Measurements from ENCODE around the gene MYLK3. TPM values are rescaled to one million over a fixed set of nuclear protein-coding genes. Genes with fewer than 3 reads are reported as not detected.

The MYLK3 gene
- total RNA-seq, 2 experiments from 2014 or later, result 0.38 TPM; not detected in 1

DNA sequence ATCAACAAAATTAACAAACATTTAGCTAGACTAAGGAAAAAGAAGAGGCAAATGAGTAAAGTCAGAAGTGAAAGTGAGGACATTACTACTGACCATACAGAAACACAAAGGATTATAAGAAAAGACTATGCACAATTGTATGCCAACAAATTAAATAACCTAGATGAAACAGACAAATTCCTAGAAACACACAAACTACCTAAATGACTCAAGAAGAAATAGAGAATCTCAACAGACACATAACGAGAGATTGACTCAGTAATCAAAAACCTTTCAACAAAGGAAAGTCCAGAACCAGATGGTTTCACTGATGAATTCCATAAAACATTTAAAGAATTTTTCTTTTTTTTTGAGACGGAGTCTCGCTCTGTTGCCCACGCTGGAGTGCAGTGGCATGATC is 35.7 kb upstream of the MYLK3 start:
- H3K27ac ChIP-seq (ENCODE audit: low read depth in 1 of 2, low read length in 2 of 2), result no peak overlapping the region
- no peak overlapping the region for H3K4me3 ChIP-seq (ENCODE audit: low read length)
- H3K36me3 ChIP-seq (ENCODE audit: insufficient read depth, low read length), result no peaks in the 10 kb centered on the region
- ChIA-PET CTCF (no interaction called here), POLR2A (no interaction called here)
- no peak for DNase-seq
- Mint-ChIP-seq H3K4me3 (no peak overlapping the region), H3K27me3 (no peaks in the 10 kb centered on the region), H3K27ac (no peak overlapping the region), H3K9me3 (peaks cover 2% of the 10 kb centered on the region), H3K36me3 (ENCODE audit: low read depth) (no peaks in the 10 kb centered on the region), H3K4me1 (ENCODE audit: low read depth) (peaks cover under 1% of the 10 kb centered on the region)
- no peaks in the 10 kb centered on the region for H3K4me1 ChIP-seq (ENCODE audit: insufficient read depth, low read length)
- peaks cover 5 to 16% of the 10 kb centered on the region in 2 experiments for H3K9me3 ChIP-seq (ENCODE audit: control insufficient read depth in 1 of 2, insufficient read depth in 1 of 2, low read length in 2 of 2)
- TF ChIP-seq, protein P1, sequence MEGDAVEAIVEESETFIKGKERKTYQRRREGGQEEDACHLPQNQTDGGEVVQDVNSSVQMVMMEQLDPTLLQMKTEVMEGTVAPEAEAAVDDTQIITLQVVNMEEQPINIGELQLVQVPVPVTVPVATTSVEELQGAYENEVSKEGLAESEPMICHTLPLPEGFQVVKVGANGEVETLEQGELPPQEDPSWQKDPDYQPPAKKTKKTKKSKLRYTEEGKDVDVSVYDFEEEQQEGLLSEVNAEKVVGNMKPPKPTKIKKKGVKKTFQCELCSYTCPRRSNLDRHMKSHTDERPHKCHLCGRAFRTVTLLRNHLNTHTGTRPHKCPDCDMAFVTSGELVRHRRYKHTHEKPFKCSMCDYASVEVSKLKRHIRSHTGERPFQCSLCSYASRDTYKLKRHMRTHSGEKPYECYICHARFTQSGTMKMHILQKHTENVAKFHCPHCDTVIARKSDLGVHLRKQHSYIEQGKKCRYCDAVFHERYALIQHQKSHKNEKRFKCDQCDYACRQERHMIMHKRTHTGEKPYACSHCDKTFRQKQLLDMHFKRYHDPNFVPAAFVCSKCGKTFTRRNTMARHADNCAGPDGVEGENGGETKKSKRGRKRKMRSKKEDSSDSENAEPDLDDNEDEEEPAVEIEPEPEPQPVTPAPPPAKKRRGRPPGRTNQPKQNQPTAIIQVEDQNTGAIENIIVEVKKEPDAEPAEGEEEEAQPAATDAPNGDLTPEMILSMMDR (IDR thresholded peaks at IDR 0.05), result no peak
- no peak for ATAC-seq (ENCODE audit: poor library complexity)
- no peaks in the 10 kb centered on the region for H3K27me3 ChIP-seq (ENCODE audit: control insufficient read depth in 1 of 2, insufficient read depth in 2 of 2, low read length in 2 of 2)
- intact Hi-C loops (cut with DNase I, micrococcal nuclease), result loop anchor here in 1 of 2 experiments (2.0 kb wide), 1 partner anchor 93 kb away; no protein-coding TSS in a partner anchor

DNA sequence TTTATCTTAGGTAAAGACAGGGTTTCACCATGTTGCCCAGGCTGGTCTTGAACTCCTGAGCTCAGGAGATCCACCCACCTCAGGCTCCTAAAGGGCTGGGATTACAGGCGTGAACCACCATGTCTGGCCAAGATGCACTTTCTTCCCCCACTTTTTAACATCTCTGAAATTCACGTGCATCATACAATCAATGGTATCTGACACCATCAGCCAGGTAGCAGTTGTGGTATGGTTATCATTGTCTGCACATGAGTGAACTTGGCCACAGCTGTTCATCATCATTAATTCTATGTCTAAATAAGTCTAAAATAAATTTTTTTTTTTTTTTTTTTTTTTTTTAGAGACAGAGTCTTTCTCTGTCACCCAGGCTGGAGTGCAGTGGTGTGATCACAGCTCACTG is 34.2 kb upstream of the MYLK3 start:
- no peak overlapping the region for H3K4me3 Mint-ChIP-seq
- H3K9me3 Mint-ChIP-seq, result peaks cover 2% of the 10 kb centered on the region
- H3K4me1 ChIP-seq (ENCODE audit: insufficient read depth, low read length), result no peaks in the 10 kb centered on the region
- ChIA-PET CTCF (no interaction called here), POLR2A (no interaction called here)
- intact Hi-C loops (cut with DNase I, micrococcal nuclease), result no loop called here
- H3K27ac Mint-ChIP-seq, result no peak overlapping the region
- H3K27ac ChIP-seq (ENCODE audit: low read depth in 1 of 2, low read length in 2 of 2), result no peak overlapping the region
- TF ChIP-seq, protein P1 (IDR thresholded peaks at IDR 0.05), result no peak
- H3K36me3 Mint-ChIP-seq (ENCODE audit: low read depth), result no peaks in the 10 kb centered on the region
- no peaks in the 10 kb centered on the region for H3K4me1 Mint-ChIP-seq (ENCODE audit: low read depth)
- DNase-seq, result no peak
- ATAC-seq (ENCODE audit: poor library complexity), result no peak
- no peaks in the 10 kb centered on the region for H3K27me3 ChIP-seq (ENCODE audit: control insufficient read depth in 1 of 2, insufficient read depth in 2 of 2, low read length in 2 of 2)
- H3K36me3 ChIP-seq (ENCODE audit: insufficient read depth, low read length), result no peaks in the 10 kb centered on the region
- H3K27me3 Mint-ChIP-seq, result no peaks in the 10 kb centered on the region
- peaks cover 16% of the 10 kb centered on the region in 2 experiments for H3K9me3 ChIP-seq (ENCODE audit: control insufficient read depth in 1 of 2, insufficient read depth in 1 of 2, low read length in 2 of 2)
- H3K4me3 ChIP-seq (ENCODE audit: low read length), result no peak overlapping the region

- CTCF ChIA-PET, result no interaction called here
- Histone ChIP-seq H3K9me3 (ENCODE audit: control insufficient read depth in 1 of 2, insufficient read depth in 1 of 2, low read length in 2 of 2) (peaks cover 0 to 11% of the 10 kb centered on the region in 2 experiments), H3K27ac (ENCODE audit: low read depth in 1 of 2, low read length in 2 of 2) (no peak overlapping the region), H3K27me3 (ENCODE audit: control insufficient read depth in 1 of 2, insufficient read depth in 2 of 2, low read length in 2 of 2) (no peaks in the 10 kb centered on the region), H3K4me1 (ENCODE audit: insufficient read depth, low read length) (no peaks in the 10 kb centered on the region), H3K36me3 (ENCODE audit: insufficient read depth, low read length) (no peaks in the 10 kb centered on the region), H3K4me3 (ENCODE audit: low read length) (no peak overlapping the region)
- intact Hi-C loops (cut with DNase I, micrococcal nuclease), result loop anchor here in 1 of 2 experiments (5.0 kb wide), 1 partner anchor 71 kb away; no protein-coding TSS in a partner anchor
- no peak overlapping the region for H3K4me3 Mint-ChIP-seq
- no peak overlapping the region for H3K27ac Mint-ChIP-seq
- no peaks in the 10 kb centered on the region for H3K27me3 Mint-ChIP-seq
- TF ChIP-seq, protein P1 (IDR thresholded peaks at IDR 0.05), result no peak
- ATAC-seq (ENCODE audit: poor library complexity), result no peak
- no peaks in the 10 kb centered on the region for H3K9me3 Mint-ChIP-seq
- POLR2A ChIA-PET, result no interaction called here
- DNase-seq, result no peak
- no peaks in the 10 kb centered on the region for H3K36me3 Mint-ChIP-seq (ENCODE audit: low read depth)
- H3K4me1 Mint-ChIP-seq (ENCODE audit: low read depth), result no peaks in the 10 kb centered on the region
Measured at GRCh38 chr16:46777804-46778203, 29.7 kb upstream of the MYLK3 start.

Measured in CD4-positive, alpha-beta T cell (primary cell).